Measurements from ENCODE around the gene TRAF3IP1.
"Not testable (repeated sequence)": the region's sequence is repeated elsewhere in the genome, so short reads cannot be mapped to it uniquely, and the experiment has no call there.

TRAF3IP1 gene

DNA sequence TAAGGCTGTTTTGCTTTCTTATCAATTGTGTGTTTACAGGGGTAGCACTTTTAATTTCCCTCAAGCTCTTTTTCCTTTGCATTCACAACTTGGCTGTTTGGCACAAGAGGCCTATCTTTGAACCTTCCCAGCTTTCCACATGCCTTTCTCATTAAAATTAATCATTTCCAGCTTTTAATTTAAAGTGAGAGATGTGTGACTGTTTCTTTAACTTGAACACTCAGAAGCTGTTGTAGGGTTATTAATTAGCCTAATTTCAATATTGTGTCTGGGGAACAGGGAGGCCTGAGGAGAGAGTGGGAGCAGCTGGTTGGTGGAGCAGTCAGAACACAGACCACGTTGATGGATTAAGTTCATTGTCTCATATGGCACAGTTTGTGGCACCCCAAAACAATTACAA, 111.1 kb downstream of the TRAF3IP1 start:
- no peak for DNase-seq

DNA sequence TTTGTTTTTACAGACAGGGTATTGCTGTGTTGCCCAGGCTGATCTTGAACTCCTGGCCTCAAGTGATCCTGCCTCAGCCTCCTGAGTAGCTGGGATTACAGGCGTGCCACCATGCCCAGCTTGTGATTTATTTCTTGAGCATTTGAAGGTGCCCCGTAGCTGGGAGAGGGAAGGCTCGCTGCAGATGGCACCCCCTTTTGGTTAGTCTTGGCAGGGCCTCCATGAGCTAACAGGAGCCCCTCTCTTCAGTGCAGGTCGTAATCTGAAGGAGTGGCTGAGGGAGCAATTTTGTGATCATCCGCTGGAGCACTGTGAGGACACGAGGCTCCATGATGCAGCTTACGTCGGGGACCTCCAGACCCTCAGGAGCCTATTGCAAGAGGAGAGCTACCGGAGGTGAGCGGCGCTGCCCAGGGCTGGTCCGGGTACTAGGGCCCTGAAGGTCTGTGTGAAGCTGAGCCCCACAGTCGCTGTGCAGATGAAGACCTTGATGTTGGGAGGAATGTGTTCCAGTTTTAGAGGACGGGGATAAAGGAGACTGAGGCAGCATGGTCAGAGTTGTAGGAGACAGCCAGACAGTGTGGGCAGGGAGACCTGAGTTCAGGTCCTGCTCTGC, 113.1 kb downstream of the TRAF3IP1 start:
- DNase-seq = no peak

DNA sequence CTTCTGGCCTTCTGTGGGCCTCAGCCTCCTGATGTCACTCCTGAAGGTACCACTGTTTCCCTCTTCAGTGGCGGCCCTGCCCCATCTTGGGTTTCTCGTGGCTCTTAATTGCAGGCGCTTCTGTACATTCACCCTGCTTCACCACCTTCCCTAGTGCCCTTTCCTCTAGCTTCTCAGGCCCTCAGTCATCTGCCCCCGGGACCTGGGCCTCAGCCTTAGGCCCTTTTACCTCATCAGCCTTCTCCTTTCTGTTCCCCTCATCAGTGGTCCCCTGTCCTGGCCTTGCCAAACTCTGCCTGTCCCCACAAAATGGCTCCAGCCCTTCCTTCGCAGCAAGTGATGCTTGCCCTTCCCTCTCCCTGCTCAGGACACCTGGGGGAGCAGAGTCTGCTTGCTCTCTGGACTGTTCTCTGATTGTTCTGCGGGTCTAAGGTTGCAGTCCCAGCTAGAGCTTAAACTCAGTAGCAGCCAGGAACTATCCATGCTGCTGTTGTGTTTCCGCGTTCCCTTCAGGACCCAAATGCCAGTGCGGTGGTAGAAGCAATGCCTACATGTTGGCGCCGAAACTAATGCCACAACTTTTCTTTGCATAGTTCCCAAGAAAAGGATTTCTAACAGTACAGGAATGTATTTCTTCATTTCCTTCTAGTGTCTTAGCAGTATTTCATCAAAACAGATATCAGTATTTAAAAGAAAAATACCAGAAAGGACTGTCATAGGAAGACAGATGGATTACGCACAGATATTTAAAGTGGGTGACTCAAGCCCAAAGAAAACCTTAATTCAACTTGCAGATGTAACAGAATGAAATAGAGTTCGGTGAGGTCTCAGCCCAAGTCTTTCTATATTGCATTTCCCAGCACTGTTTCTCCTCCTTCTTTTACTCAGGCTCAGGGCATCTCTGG, 113.9 kb downstream of the TRAF3IP1 start:
- no peak for DNase-seq

DNA sequence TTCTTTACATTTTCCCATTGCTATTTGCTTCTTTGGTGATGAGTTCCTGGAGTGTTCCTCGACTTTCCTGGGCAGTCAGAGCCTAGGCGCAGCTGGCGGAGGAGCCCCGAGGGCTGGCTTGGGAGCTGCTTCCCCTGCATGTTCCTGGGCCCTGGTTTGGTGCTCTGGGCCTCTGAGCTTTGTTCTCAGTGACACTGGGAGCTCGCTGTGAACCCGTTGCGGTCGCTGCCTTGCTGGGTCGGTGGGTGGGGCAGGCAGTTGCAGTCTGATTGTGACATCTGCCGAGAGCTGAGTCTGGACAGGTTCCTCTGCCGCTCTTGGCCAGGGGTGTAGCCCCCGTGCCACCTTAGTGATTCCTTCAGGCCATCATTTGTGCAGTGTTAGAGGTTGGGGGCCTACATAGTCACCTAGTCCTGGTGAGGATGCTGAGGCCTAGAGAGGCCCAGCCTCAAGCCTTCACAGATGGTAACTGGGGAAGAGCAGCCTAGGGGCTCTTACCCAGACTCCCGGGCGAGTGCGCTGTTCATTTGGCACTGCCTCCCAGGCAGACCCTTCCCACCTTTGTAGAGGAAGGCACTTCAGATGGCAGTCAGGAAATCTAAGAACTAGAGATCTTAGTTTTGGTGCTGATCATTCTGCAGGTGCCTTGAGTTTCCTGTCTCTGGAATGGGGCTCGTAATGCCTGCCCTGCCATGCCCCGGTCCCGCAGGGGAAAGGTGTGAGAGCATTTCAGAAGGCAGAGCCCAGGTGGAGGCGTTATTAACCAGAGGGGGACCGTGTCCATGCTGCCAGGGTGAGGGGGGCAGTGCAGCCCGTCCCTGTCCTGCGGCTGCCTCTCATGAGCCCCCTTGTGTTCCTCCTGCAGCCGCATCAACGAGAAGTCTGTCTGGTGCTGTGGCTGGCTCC, 114.8 kb downstream of the TRAF3IP1 start:
- DNase-seq = no peak

DNA sequence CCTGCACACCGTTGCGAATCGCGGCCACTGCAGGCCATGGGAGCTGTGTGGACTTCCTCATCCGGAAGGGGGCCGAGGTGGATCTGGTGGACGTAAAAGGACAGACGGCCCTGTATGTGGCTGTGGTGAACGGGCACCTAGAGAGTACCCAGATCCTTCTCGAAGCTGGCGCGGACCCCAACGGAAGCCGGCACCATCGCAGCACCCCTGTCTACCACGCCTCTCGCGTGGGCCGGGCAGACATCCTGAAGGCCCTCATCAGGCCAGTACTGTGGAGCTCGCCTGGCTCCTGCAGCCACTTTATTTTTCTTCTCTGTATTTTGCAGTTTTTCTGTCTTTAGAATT, 115.4 kb downstream of the TRAF3IP1 start:
- no peak for DNase-seq

DNA sequence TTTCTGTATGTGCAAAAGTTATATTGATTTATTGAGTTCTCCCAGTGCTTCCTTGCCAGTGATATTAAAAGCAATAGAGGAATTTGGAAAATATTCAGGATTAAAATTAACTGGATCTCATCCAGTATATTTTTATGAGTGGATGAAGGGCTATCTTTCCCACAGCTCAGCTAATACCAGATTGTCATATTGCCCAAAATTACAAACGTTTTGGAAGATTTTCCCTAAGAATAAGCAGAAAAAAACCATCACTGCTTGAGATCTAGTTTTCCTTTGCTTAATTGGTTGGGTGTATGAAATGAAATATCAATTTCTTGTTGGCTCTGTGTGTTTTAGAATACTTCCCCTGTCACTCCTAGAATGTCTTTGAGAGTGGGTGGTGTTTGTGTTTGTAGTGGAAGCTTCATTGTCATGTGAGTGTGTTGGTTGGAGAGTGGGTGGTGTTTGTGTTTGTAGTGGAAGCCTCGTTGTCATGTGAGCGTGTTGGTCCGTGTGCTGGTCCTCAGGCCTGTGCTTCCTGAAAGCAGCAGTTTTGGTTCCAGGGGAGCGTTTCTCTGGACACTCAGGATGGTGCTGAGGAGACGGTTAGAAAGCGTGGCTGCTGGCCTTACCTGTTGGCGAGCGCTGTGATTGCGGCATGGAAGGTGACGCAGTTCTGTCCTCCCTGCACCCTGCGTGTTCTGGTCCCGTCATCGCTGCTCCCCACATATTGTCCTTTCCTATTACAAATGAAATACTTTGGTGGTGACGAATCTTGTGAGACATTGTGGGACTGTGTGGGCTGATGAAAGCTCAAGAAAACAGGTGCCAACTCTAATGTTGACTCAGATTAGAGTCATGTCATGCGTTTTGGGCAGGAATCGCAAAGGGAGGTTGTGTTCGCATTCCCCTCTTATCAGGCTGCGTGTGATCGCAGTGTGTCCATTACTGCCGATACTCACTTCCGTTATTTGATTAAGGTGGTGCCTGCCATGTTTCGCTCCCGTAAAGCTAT, 118.8 kb downstream of the TRAF3IP1 start:
- peak; percentile 59 for DNase-seq

DNA sequence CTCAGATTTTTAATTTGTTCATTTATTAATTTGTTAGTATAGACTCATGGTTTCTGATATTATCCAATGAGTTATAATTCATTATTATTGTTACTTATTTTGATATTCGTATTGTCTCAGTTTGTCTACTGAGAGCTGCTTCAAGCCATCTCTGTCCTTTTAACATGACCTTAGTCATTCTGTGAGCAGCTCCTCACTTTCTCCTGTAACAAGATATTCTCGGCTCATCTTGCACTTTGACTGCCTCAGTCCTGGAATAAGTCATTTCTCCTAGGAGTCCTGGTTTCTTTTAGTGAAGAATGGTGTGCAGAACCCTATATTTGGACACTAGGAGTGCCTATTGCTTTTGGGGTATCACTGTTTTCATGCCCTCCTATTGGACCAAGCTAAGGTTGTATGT, 119.6 kb downstream of the TRAF3IP1 start:
- no peak for DNase-seq

DNA sequence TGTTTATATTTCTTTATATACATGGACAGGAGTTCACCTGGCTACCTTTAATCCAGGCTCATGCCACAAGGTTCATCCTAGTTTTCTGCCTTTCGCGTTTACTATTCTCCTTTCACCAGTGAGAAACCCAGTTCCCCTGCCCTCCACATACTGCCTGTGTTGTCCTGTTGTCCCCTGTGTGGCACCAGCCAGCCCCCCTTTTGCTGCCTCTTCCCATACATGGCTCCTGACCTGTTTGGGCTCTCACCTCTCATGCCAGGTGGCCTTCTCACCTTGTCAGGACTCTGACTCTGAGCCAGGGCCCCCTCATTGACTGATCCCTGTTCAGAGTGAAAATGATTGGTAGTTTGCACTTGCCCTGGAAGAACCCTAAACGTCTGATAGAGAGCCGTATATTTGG, 120.0 kb downstream of the TRAF3IP1 start:
- DNase-seq = no peak

DNA sequence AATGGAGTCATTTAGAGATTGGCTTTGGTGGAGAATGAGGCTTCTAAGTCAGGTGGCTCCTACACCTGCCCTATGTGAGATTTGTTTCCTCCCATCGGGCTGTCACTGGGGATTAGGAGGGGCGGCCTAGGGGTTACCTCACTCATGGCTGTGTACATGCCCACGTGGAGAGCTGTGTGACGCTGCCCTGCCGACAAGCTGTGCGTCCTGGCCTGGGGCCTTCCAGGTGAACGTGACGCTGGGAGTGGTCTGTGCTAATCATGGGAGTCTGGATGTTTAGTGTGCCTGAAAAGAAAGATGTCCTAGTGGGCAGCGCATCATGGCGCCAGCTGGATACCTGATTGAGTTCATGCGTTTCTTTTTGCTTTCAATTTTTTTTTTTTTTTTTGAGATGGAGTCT, 120.4 kb downstream of the TRAF3IP1 start:
- DNase-seq = no peak

DNA sequence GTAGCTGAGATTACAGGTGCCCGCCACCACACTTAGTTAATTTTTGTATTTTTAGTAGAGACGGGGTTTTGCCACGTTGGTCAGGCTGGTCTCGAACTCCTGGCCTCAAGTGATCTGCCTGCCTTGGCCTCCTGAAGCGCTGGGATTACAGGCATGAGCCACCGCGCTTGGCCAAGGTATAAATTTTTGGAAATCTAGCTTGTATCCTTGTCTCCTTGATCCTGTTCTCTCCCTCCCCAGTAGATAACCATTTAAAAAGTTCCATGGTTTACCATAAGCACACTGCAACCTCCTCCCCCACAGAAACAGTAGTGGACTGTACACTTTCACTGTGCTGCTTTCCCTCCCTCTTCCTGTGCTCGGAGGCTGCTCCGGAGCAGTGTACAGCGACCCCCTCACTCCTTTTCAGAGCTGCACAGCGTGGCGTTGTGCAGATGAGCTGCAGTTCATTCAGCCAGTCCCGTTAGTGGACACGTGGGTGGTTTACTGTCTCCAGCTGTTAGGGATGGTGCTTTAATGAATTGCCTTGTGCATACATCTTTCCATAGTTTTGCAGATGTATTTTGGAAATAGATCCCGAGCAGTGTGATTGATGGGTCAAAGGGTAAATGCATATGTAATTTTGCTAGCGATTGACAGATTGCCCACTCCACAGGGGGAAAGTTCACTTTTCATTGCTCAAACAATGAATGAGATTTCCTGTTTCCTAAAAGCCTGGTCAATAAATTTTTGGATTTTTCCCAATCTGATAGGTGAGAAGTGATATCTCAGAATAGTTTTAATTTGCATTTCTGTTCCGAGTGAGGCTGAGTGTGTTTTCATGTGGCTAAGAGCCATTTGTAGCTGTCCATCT, 121.2 kb downstream of the TRAF3IP1 start:
- DNase-seq = no peak

DNA sequence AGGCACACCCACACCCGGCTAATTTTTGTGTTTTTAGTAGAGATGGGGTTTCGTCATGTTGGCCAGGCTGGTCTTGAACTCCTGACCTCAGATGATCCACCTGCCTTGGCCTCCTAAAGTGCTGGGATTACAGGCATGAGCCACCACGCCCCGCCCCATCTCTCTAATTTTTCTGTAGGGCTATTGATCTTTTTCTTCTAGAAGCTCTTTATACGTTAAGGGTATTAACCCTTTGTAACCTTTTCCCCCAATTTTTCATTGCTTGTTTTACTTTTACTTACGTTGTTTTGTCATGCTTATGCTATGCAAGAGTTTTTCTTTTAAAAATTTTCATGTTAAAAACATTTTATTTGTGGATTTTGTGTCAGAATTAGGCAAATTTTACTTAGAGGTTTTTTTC, 121.9 kb downstream of the TRAF3IP1 start:
- not testable (repeated sequence) for DNase-seq

DNA sequence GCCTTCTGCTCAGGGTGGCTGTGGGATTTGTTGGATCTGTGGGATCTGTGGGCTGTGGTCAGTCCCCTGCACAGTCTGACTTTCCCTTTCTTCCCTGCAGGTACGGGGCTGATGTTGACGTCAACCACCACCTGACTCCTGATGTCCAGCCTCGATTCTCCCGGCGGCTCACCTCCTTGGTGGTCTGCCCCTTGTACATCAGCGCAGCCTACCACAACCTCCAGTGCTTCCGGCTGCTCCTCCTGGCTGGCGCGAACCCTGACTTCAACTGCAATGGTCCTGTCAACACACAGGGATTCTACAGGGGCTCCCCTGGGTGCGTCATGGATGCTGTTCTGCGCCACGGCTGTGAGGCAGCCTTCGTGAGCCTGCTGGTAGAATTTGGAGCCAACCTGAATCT, 123.9 kb downstream of the TRAF3IP1 start:
- no peak for DNase-seq

DNA sequence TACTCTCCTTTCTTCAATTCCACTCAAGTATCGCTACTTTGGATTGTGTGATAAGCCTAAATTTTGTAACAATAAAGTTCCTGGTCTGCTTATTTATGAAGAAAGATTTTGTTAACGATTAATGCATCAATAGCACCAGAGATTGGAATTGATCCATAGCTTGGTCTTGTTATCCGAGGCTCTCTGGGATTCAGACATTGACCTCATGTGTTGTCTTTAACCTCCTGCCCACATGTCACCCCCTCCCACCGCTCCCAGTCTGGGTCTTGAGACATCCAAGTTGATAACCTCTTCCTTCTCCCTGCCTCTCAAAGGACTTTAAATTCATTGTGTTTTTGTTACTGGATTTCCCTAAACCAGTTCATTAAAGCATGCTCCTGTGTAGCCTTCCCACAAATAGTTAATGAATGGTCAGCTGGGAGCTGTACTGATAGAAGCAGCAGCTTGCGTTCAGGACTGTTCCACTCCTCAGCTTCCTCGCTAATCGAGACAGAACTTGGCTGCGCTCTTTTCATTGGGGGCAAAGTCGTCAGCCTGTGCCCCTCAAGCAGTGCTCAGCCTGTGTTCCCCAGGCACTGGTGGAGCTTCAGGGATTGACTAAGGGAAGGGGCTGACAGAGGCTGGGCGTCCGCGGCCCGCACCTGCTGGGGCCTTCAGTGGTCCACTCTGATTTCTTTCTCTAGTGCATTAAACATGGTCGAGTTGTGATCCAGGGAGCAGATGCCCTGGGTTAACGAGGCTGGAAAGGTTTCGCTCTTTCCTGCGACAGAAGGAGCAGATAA, 125.3 kb downstream of the TRAF3IP1 start:
- no peak for DNase-seq

DNA sequence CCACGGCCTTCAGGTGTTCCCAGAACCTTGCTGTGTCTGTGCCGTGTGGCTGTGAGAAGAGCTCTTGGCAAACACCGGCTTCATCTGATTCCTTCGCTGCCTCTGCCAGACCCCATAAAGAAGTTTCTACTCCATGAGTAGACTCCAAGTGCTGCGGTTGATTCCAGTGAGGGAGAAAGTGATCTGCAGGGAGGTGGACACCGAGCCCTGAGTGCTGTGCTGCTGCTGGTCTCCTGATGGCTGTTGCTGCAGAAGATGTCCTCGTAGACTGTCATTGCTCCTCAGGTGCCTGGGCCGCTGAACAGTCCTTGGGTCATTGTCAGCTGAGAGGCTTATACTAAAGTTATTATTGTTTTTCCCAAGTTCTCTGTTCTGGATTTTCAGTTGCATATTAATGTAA, 126.1 kb downstream of the TRAF3IP1 start:
- DNase-seq = no peak

DNA sequence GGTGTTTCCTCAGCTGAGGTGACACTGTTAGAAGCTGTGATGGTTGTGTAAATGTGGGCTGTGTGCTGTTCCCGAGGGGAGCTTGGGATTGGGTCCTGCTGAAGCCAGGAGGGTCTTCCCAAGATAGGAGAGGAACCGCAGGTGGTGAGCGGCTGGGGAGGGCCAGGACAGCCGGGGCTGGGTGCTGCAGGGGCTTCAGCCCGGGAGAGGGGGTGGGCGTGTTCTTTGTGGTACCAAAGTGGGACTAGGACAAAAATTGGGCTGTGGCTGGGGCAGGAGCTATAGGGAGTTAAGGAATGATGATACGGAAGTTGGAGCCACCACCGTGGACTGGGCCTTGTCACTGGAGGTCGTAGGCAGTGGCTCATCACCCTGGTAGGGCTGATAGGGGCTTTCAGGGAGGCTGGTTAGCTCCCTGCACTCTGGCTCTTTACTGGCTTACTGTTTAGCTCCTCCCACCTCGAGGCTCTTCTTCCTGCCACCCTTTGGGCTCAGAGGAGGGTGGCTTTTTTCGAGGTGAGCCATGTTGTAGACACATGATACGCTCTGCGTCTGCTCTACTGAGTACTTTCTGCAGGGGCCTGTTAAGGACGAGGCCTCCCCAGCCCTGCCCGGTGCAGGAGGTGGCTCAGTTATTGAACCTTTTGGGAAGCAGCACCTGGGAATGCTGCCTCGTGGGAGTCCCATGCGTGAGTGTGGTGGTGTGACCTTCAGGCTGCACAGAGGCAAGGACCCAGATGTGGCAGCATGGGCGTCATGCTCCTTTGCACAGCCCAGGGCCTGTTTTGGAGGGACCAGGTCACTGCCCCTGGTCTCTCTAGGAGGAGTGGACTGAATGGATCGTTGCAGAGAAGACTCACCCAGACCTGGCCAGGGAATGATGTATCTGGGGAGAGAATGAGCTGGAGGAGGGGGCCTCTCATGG, 128.0 kb downstream of the TRAF3IP1 start:
- DNase-seq = no peak

DNA sequence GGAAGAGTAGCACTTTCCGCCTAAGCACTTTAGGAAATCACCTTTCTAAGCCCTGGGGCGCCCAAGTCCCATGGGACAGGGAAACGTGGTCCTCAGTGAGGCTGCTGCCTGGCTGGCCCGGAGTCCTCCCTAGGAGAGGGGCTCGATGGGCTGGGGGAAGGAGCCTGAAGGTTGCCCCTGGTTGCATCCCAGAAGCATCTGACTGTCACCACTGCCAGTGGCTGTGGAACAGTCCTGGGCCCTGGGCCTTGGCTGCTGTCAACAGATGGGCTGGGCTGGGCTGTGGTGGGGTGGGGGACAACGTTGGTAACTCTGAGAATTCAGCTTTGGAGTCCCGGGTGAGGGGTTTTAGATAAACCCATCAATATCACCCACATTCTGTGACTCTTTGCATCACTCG, 128.9 kb downstream of the TRAF3IP1 start:
- no peak for DNase-seq

DNA sequence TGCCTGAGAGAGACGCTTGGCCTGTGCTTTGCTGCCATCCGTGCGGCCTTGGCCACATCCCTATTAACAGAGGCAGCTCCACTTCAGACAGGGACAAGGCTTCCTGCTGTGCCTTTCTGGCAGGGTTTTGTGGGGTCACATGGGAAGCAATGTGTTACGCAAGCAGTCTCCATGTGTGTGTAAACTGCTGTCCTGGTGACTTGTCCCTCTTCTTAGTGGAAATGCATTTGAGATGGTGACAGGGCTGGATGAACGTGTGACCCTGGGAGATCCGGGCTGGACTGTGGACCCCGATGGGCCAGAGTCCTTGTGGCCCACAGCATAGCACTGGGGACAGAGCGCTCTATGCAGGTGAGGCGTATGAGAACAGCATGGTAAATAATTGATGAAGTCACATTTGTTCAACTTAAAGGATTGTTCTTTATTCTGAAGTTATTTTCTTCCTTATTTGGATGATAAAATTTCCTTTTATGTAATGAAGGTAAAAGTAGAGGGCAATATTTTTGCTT, 129.6 kb downstream of the TRAF3IP1 start:
- DNase-seq = no peak

DNA sequence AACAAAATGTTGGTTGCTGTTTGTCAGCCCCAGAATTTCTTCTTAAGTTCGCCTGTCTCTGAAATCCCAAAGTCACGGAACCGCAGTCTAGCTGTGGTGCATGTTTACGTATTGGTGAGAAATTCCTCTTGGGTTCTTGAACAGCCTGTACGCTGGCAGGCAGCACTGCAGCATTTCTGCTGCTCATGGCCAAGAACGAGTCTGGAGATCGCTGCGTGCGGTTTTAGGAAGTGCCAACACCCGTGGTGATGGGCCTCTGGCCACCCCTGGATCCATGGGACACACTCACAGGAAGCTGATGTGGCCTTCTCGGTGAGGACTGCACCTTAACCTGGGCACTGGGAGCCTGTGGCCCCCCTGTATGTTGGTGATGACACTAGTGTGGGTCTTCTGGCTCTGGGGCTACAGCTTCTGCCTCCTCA, 130.1 kb downstream of the TRAF3IP1 start:
- DNase-seq = no peak

All from activated CD8-positive, alpha-beta memory T cell treated with anti-CD3 and anti-CD28 coated beads, Interleukin-2, amount 50 U/mL, for 4 hours (primary cell).